ENCODE data around the gene PTPRG. TPM values are rescaled to one million over a fixed set of nuclear protein-coding genes. Genes with fewer than 3 reads are reported as not detected.

Gene PTPRG
- total RNA-seq, 1 donor from 2014 or later = 80.7 TPM

- peak overlapping the region; percentile 8 for H3K4me3 Mint-ChIP-seq (ENCODE audit: unreplicated experiment)
- peaks cover 12% of the 10 kb centered on the region for H3K4me1 Mint-ChIP-seq (ENCODE audit: unreplicated experiment)
- no peak for TF ChIP-seq CTCF (IDR thresholded peaks at IDR 0.05; ENCODE audit: unreplicated experiment)
- H3K36me3 Mint-ChIP-seq (ENCODE audit: low read depth, unreplicated experiment) = no peaks in the 10 kb centered on the region
- H3K27ac Mint-ChIP-seq (ENCODE audit: unreplicated experiment) = no peak overlapping the region
- H3K27me3 Mint-ChIP-seq (ENCODE audit: unreplicated experiment) = peaks cover 5% of the 10 kb centered on the region
- no peak for DNase-seq (ENCODE audit: low spot score)
- no peaks in the 10 kb centered on the region for H3K9me3 Mint-ChIP-seq (ENCODE audit: unreplicated experiment)
Measured at GRCh38 chr3:61565569-61565968, 4.2 kb downstream of the PTPRG start.

DNA sequence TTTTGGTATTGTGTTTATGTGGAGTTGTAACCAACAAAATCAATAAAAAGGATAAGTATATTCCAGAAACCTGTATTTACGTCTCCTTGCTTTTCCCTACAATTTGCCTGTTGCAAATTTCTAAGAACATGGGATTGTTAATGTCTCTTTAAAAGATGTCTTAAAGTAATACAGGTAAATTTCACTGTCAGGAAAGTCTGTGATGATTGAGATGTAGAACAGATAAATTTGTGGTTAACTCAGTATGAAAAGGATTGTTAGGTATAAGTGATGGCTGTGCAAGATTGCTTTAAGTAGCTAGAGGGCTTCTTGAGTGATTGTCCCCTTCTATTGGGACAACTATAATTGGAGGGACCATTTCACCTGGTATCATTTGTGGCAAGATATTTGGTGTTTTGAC lies 6.8 kb downstream of the PTPRG start:
- no peak for DNase-seq (ENCODE audit: low spot score)
- H3K27ac Mint-ChIP-seq (ENCODE audit: unreplicated experiment) = no peak overlapping the region
- H3K9me3 Mint-ChIP-seq (ENCODE audit: unreplicated experiment) = no peaks in the 10 kb centered on the region
- H3K36me3 Mint-ChIP-seq (ENCODE audit: low read depth, unreplicated experiment) = no peaks in the 10 kb centered on the region
- no peak for TF ChIP-seq CTCF (IDR thresholded peaks at IDR 0.05; ENCODE audit: unreplicated experiment)
- no peak overlapping the region for H3K4me3 Mint-ChIP-seq (ENCODE audit: unreplicated experiment)
- H3K27me3 Mint-ChIP-seq (ENCODE audit: unreplicated experiment) = peaks cover 1% of the 10 kb centered on the region
- peaks cover 10% of the 10 kb centered on the region for H3K4me1 Mint-ChIP-seq (ENCODE audit: unreplicated experiment)

- no peaks in the 10 kb centered on the region for H3K27me3 Mint-ChIP-seq (ENCODE audit: unreplicated experiment)
- H3K27ac Mint-ChIP-seq (ENCODE audit: unreplicated experiment) = no peak overlapping the region
- no peaks in the 10 kb centered on the region for H3K9me3 Mint-ChIP-seq (ENCODE audit: unreplicated experiment)
- no peak for DNase-seq (ENCODE audit: low spot score)
- H3K4me1 Mint-ChIP-seq (ENCODE audit: unreplicated experiment) = peaks cover 3% of the 10 kb centered on the region
- H3K36me3 Mint-ChIP-seq (ENCODE audit: low read depth, unreplicated experiment) = no peaks in the 10 kb centered on the region
- no peak for TF ChIP-seq CTCF (IDR thresholded peaks at IDR 0.05; ENCODE audit: unreplicated experiment)
- H3K4me3 Mint-ChIP-seq (ENCODE audit: unreplicated experiment) = no peak overlapping the region
Measured at GRCh38 chr3:61569856-61570580, 8.6 kb downstream of the PTPRG start.

DNA sequence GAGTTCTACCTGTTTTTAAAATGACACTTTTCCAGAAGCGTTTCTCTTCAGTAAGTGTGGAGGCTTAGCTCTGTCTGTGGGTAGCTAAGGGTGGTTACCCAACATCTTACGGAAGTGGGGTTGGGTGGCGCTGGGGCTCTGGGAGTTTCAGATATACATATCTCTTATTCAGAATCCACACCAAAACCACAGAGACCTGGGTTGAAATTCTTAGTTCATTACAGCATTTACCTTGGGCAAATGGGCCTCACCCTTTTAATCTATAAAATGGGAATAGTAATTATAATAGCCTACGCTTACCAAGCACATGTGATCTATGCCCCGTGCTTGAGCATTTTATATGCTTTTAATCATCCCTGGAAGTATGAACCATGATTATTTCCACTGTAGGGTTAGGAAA lies 9.4 kb downstream of the PTPRG start:
- H3K4me3 Mint-ChIP-seq (ENCODE audit: unreplicated experiment) = no peak overlapping the region

More for the DNA sequence above, 9.4 kb downstream of the PTPRG start:
- no peaks in the 10 kb centered on the region for H3K9me3 Mint-ChIP-seq (ENCODE audit: unreplicated experiment)
- H3K27me3 Mint-ChIP-seq (ENCODE audit: unreplicated experiment) = no peaks in the 10 kb centered on the region
- peaks cover 1% of the 10 kb centered on the region for H3K4me1 Mint-ChIP-seq (ENCODE audit: unreplicated experiment)
- TF ChIP-seq CTCF (IDR thresholded peaks at IDR 0.05; ENCODE audit: unreplicated experiment) = no peak
- no peak for DNase-seq (ENCODE audit: low spot score)
- H3K27ac Mint-ChIP-seq (ENCODE audit: unreplicated experiment) = no peak overlapping the region
- H3K36me3 Mint-ChIP-seq (ENCODE audit: low read depth, unreplicated experiment) = no peaks in the 10 kb centered on the region

Measured in endothelial cell (in vitro differentiated cells).